ENCODE measurements around the gene ARRB2. TPM values are rescaled to one million over a fixed set of nuclear protein-coding genes. Genes with fewer than 3 reads are reported as not detected.

The ARRB2 gene
- total RNA-seq, 1 experiment from 2014 or later = 75.3 TPM

GRCh38 chr17:4725646-4726310 lies 15.3 kb downstream of the ARRB2 start:
- peaks cover 9% of the 10 kb centered on the region for H3K27me3 Mint-ChIP-seq (ENCODE audit: low read depth)
- Histone ChIP-seq H3K9me3 (ENCODE audit: control insufficient read depth, low read depth, low read length) (no peaks in the 10 kb centered on the region), H3K56ac (ENCODE audit: insufficient read length, low read depth, low read length) (no peak overlapping the region), H3K79me1 (ENCODE audit: insufficient read depth, low read depth, low read length, poor library complexity, severe bottlenecking) (no peaks in the 10 kb centered on the region), H4K8ac (replicated peaks; ENCODE audit: insufficient read length, low read depth, low read length) (no peak overlapping the region), H2BK15ac (ENCODE audit: low read depth, low read length) (no peak overlapping the region), H2BK120ac (ENCODE audit: low read depth, low read length, poor library complexity, severe bottlenecking) (no peak overlapping the region), H3T11ph (ENCODE audit: low read length) (no peak overlapping the region), H3K79me2 (ENCODE audit: insufficient read depth, low read length) (no peaks in the 10 kb centered on the region), H2BK20ac (ENCODE audit: low read depth, low read length, poor library complexity, severe bottlenecking) (no peak overlapping the region), H3K4me2 (ENCODE audit: insufficient read depth, insufficient read length, low read length) (no peak overlapping the region), H3K4ac (ENCODE audit: low read depth, low read length) (no peak overlapping the region), H3K23ac (ENCODE audit: insufficient read length, low read depth, low read length) (no peak overlapping the region), H2AFZ (ENCODE audit: low read length) (no peak overlapping the region), H3K14ac (ENCODE audit: insufficient read depth, low read length) (no peak overlapping the region), H4K20me1 (ENCODE audit: control insufficient read depth, insufficient read depth, insufficient read length) (no peaks in the 10 kb centered on the region), H3K9ac (ENCODE audit: extremely low read depth, insufficient read length, low read length) (no peak overlapping the region), H3K18ac (ENCODE audit: insufficient read length, low read depth, low read length) (no peak overlapping the region), H2BK12ac (ENCODE audit: insufficient read length, low read depth, low read length) (no peak overlapping the region), H2BK5ac (ENCODE audit: insufficient read length, low read length) (no peak overlapping the region), H2AK5ac (ENCODE audit: insufficient read length, low read length) (no peak overlapping the region), H4K91ac (ENCODE audit: insufficient read length, low read depth, low read length) (no peak overlapping the region), H3K27me3 (ENCODE audit: insufficient read depth, low read length) (no peaks in the 10 kb centered on the region), H3K27ac (ENCODE audit: insufficient read length, low read depth, low read length) (no peak overlapping the region), H3K4me1 (ENCODE audit: insufficient read depth, low read length) (no peaks in the 10 kb centered on the region), H3K23me2 (ENCODE audit: insufficient read length, low read depth, low read length, poor library complexity, severe bottlenecking) (peaks cover 3% of the 10 kb centered on the region), H4K5ac (ENCODE audit: insufficient read length, low read depth, low read length) (no peak overlapping the region)
- no peaks in the 10 kb centered on the region; a peak in 1 of 5 replicates for H3K9me3 Mint-ChIP-seq
- WGBS (ENCODE audit: extremely low coverage, insufficient read length, low lambda C conversion rate) = no CpG with 5 or more reads among the region's 9 CpGs
- peaks cover 3 to 4% of the 10 kb centered on the region in 2 experiments for H3K4me1 Mint-ChIP-seq
- no peak overlapping the region; a peak in 1 of 7 replicates for H3K27ac Mint-ChIP-seq
- H3K4me3 Mint-ChIP-seq = no peak overlapping the region; a peak in 1 of 5 replicates
- DNase-seq = no peak
- peaks cover 0 to 6% (median 3%) of the 10 kb centered on the region in 3 experiments; a peak in 4 of 7 replicates for H3K36me3 Mint-ChIP-seq (ENCODE audit: insufficient read depth in 1 of 3, low read depth in 3 of 3)
- no peak for TF ChIP-seq CTCF (conservative IDR thresholded peaks at IDR 0.05)
